ENCODE data around the gene DPP4.

- no peak for TF ChIP-seq CTCF (IDR thresholded peaks at IDR 0.05)
- TF ChIP-seq POLR2A (IDR thresholded peaks at IDR 0.05): no peak
Observed at GRCh38 chr2:162061021-162061420, 13.0 kb downstream of the DPP4 start.
